ENCODE data around the gene RBPMS2.

GRCh38 chr15:64706011-64706911 lies 69.1 kb downstream of the RBPMS2 start:
- no peak for TF ChIP-seq CTCF (conservative IDR thresholded peaks at IDR 0.05 in 1 of 2, IDR thresholded peaks at IDR 0.05 in 1 of 2; ENCODE audit: low read depth in 1 of 2, low read length in 2 of 2)
- no peak for TF ChIP-seq EZH2 (IDR thresholded peaks at IDR 0.05; ENCODE audit: low read length, missing control alignments)
